AG09319 (cell line): ENCODE measurements around the gene CCDC197.

ENCODE experiments used
- DNase-seq: peaks from one replicate; pipeline ENCODE4 v3.0.0-alpha.2; 2010; ENCODE audit warnings: low read depth; ENCODE audit errors: extremely low read depth
- TF ChIP-seq, protein P1 (sequence below): IDR thresholded peaks from 2 replicates; pipeline ENCODE4 v1.5.1; 2011; ENCODE audit warnings: low read depth, mild to moderate bottlenecking, inconsistent platforms, low read length, moderate library complexity

Gene CCDC197

GRCh38 chr14:93987815-93988476, 9.2 kb upstream of the CCDC197 start:
- DNase-seq: no peak
- TF ChIP-seq, protein P1, sequence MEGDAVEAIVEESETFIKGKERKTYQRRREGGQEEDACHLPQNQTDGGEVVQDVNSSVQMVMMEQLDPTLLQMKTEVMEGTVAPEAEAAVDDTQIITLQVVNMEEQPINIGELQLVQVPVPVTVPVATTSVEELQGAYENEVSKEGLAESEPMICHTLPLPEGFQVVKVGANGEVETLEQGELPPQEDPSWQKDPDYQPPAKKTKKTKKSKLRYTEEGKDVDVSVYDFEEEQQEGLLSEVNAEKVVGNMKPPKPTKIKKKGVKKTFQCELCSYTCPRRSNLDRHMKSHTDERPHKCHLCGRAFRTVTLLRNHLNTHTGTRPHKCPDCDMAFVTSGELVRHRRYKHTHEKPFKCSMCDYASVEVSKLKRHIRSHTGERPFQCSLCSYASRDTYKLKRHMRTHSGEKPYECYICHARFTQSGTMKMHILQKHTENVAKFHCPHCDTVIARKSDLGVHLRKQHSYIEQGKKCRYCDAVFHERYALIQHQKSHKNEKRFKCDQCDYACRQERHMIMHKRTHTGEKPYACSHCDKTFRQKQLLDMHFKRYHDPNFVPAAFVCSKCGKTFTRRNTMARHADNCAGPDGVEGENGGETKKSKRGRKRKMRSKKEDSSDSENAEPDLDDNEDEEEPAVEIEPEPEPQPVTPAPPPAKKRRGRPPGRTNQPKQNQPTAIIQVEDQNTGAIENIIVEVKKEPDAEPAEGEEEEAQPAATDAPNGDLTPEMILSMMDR: no peak

- TF ChIP-seq, protein P1: no peak
These were observed 7.2 kb upstream of the CCDC197 start for GRCh38 chr14:93989939-93990338.

DNA sequence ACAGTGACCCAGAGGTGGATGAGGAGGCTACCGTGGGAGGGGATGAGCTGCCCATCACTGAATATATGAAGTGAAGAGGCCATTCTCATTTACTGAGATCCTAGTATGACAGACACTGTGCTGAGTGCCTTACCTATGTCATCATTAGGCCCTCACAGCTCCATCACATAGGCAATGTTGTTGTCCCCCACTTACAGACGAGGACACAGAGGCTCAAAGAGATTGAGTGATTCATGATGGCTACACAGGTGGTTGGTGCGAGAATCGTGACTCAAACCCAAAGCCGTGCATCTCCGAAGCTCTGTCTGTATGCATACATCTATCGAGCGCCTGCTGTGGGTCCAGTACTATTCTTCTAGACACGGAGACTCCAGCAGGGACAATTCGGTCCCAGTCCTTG, 5.9 kb upstream of the CCDC197 start:
- TF ChIP-seq, protein P1: no peak
- no peak for DNase-seq

More at GRCh38 chr14:93989939-93990338, 7.2 kb upstream of the CCDC197 start:
- no peak for DNase-seq

GRCh38 chr14:93991649-93992048, 5.5 kb upstream of the CCDC197 start:
- no peak for DNase-seq
- TF ChIP-seq, protein P1: no peak

GRCh38 chr14:93993382-93993781, 3.7 kb upstream of the CCDC197 start:
- DNase-seq: no peak
- TF ChIP-seq, protein P1: no peak

DNA sequence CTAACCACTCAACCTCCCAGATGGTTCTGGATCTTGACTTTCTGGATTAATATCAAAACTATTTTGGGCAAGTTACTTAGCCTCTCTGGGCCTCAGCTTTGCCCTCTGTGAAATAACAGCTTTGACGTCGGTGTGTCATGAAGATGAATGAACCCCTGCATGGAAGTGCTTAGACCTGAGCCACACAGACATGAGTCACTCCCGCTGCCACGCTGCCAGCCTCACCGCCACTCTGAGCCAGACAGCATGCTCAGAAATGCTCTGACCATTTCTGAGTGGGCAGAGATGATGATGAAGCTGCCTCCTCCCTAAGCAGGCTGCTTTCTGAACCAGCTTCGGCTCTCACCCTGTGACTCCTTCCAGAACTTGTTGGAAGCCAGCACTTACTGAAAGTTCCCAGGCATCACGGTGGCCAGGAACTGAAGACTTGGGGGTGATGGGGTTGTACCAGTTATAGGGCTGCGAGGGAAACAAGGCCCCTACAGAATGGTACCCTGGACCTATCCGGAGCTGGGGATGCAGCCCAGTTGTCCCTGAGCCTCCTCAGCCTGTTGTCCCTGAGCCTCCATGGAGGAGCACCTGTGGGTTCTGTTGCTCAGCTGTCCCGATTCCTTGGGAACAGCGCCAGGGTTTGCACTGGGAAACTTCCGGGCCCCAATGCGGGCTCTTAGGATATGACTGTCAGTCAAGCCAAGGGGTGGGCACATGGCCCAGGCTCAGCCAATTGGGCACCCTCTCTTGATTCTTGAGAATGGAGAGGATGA, 2.0 kb upstream of the CCDC197 start:
- DNase-seq: no peak
- TF ChIP-seq, protein P1: no peak

GRCh38 chr14:93996130-93996695, 888 bp upstream of the CCDC197 start:
- DNase-seq: no peak
- TF ChIP-seq, protein P1: no peak
